OCI-LY7 (cell line): Measurements from ENCODE around the gene DUOX2.

Experiments used
- EZH2phosphoT487 ChIP-seq: fragments of 200-600 bp; sonication (generic); IDR thresholded peaks from 2 replicates; pipeline ENCODE4 v1.6.1; 2018; ENCODE audit warnings: low read depth, borderline replicate concordance, mild to moderate bottlenecking, mixed run types, antibody characterized with exemption, low read length, moderate library complexity, mixed read lengths
- TF ChIP-seq, protein P1 (sequence below): fragments of 200-600 bp; sonication (generic); conservative IDR thresholded peaks from 2 replicates; pipeline ENCODE4 v1.5.1; 2014; ENCODE audit warnings: mild to moderate bottlenecking, antibody characterized with exemption, low read length, moderate library complexity, mixed read lengths

DNA sequence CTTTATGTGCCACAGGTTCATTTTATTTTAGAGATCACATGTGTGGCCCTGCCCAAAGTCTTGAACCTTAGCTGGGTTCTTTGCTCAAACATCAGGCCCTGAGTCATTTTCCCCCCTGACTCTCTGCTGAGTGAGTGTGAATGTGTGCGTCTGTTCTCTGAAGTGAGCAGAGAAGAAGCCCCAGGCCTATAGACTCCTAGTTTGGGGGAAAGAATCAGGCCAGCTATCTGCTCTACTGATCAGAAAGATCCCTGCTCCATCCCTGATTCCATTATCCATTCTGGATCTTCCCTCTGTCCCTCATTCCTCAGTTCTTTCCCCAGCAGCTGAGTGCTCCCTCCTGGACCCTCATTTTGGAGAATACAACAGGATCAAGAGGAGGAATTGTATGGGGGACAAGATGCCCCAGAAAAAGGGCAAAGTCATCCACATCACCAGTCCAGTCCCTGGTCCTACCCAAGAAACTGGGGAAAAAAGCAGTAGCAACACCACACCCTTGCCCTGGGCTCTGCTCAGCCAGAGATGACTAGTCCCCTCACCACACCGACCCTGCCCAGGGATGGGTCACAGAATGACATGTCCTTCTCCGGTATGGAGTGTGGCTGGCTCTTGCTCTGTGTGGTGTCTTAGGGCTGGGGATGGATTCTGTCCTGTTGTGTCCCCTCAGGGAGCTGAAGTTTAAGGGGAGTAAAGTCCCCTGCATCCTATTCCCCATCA is 19.0 kb upstream of the DUOX2 start:
- TF ChIP-seq, protein P1, sequence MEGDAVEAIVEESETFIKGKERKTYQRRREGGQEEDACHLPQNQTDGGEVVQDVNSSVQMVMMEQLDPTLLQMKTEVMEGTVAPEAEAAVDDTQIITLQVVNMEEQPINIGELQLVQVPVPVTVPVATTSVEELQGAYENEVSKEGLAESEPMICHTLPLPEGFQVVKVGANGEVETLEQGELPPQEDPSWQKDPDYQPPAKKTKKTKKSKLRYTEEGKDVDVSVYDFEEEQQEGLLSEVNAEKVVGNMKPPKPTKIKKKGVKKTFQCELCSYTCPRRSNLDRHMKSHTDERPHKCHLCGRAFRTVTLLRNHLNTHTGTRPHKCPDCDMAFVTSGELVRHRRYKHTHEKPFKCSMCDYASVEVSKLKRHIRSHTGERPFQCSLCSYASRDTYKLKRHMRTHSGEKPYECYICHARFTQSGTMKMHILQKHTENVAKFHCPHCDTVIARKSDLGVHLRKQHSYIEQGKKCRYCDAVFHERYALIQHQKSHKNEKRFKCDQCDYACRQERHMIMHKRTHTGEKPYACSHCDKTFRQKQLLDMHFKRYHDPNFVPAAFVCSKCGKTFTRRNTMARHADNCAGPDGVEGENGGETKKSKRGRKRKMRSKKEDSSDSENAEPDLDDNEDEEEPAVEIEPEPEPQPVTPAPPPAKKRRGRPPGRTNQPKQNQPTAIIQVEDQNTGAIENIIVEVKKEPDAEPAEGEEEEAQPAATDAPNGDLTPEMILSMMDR: no peak
- no peak for TF ChIP-seq EZH2phosphoT487
